ENCODE results near the gene HBEGF. TPM values are rescaled to one million over a fixed set of nuclear protein-coding genes. Genes with fewer than 3 reads are reported as not detected.

HBEGF gene
- total RNA-seq, 1 donor from 2014 or later = 42.2 TPM

Other genes with a start within 250 kb of the HBEGF start
- 12.0 and 14.4 TPM in 2 replicates for gene PURA, start 232.5 kb downstream of the HBEGF start, total RNA-seq
- gene IGIP, start 220.7 kb downstream of the HBEGF start, total RNA-seq = 3.9 and 4.0 TPM in 2 replicates
- gene CYSTM1, start 171.4 kb downstream of the HBEGF start, total RNA-seq = 14.8 and 15.2 TPM in 2 replicates
- 56.7 and 57.5 TPM in 2 replicates for gene PFDN1, start 43.5 kb downstream of the HBEGF start, total RNA-seq
- gene SLC4A9, start 13.6 kb upstream of the HBEGF start, total RNA-seq = 0.10 and 0.29 TPM in 2 replicates
- 140 and 165 TPM in 2 replicates for gene ANKHD1, start 55.2 kb upstream of the HBEGF start, total RNA-seq
- gene EIF4EBP3, start 201.1 kb upstream of the HBEGF start, total RNA-seq = 9.4 and 10.3 TPM in 2 replicates
- 45.2 and 47.9 TPM in 2 replicates for gene SRA1, start 210.9 kb upstream of the HBEGF start, total RNA-seq
- 26.5 and 28.4 TPM in 2 replicates for gene APBB3, start 218.0 kb upstream of the HBEGF start, total RNA-seq
- gene SLC35A4, start 218.2 kb upstream of the HBEGF start, total RNA-seq = 87.0 and 96.5 TPM in 2 replicates

All from T-helper 1 cell treated with Interleukin-12 subunit alpha and Interleukin-12 subunit beta and Interleukin-4 antibody, amounts not matched to agents 30 ng/mL and 1 ng/mL, for 36 hours (primary cell).